ES-I3 (cell line): ENCODE results near the gene CYSRT1.

Experiments used
- H3K36me3 ChIP-seq: 2 replicates; pipeline ENCODE4 v1.6.1; 2013; ENCODE audit warnings: mild to moderate bottlenecking, low read length, control low read depth, moderate library complexity; ENCODE audit not compliant: insufficient read depth
- H3K4me1 ChIP-seq: 2 replicates; pipeline ENCODE4 v1.6.1; 2013; ENCODE audit warnings: mild to moderate bottlenecking, control low read depth, low read length; ENCODE audit not compliant: insufficient read depth
- H3K9ac ChIP-seq: 2 replicates; pipeline ENCODE4 v1.6.1; 2013; ENCODE audit warnings: low read depth, mild to moderate bottlenecking, low read length, moderate library complexity
- H3K9me3 ChIP-seq: 2 replicates; pipeline ENCODE4 v1.6.1; 2013; ENCODE audit warnings: mild to moderate bottlenecking, low read length, moderate library complexity; ENCODE audit not compliant: control insufficient read depth, insufficient read depth

Gene CYSRT1

GRCh38 chr9:137195525-137196220, 29.3 kb upstream of the CYSRT1 start:
- Histone ChIP-seq H3K36me3 (no peaks in the 10 kb centered on the region), H3K4me1 (no peaks in the 10 kb centered on the region; the same call in 1 of the 2 replicates), H3K9ac (no peak overlapping the region), H3K9me3 (no peaks in the 10 kb centered on the region)

GRCh38 chr9:137198051-137198901, 26.7 kb upstream of the CYSRT1 start:
- no peaks in the 10 kb centered on the region for H3K36me3 ChIP-seq
- no peaks in the 10 kb centered on the region; the same call in 1 of the 2 replicates for H3K4me1 ChIP-seq
- no peak overlapping the region for H3K9ac ChIP-seq
- no peaks in the 10 kb centered on the region for H3K9me3 ChIP-seq

GRCh38 chr9:137198902-137199283, 26.1 kb upstream of the CYSRT1 start:
- H3K9ac ChIP-seq: peak overlapping the region; percentile 32; the same call in 1 of the 2 replicates
- no peaks in the 10 kb centered on the region for H3K9me3 ChIP-seq
- peaks cover under 1% of the 10 kb centered on the region; the same call in 1 of the 2 replicates for H3K4me1 ChIP-seq
- H3K36me3 ChIP-seq: no peaks in the 10 kb centered on the region

GRCh38 chr9:137199411-137200121, 25.4 kb upstream of the CYSRT1 start:
- peak overlapping the region; percentile 32; the same call in 1 of the 2 replicates for H3K9ac ChIP-seq
- H3K36me3 ChIP-seq: no peaks in the 10 kb centered on the region
- H3K4me1 ChIP-seq: peaks cover 6% of the 10 kb centered on the region
- H3K9me3 ChIP-seq: no peaks in the 10 kb centered on the region

GRCh38 chr9:137200311-137201204, 24.4 kb upstream of the CYSRT1 start, which contains the start of gene TPRN:
Gene TPRN, minus strand, starts transcription at chr9:137200741. Its CDS starts 30 bp downstream, at chr9:137200711.
- Histone ChIP-seq H3K9me3 (no peaks in the 10 kb centered on the region), H3K9ac (peak within 1 kb of the TSS; percentile 69), H3K36me3 (no peaks in the 10 kb centered on the region), H3K4me1 (peaks cover 6% of the 10 kb centered on the region)

GRCh38 chr9:137201205-137201868, 23.6 kb upstream of the CYSRT1 start:
- Histone ChIP-seq H3K36me3 (no peaks in the 10 kb centered on the region), H3K9ac (peak overlapping the region; percentile 69), H3K4me1 (peaks cover 6% of the 10 kb centered on the region), H3K9me3 (no peaks in the 10 kb centered on the region)

GRCh38 chr9:137202966-137203365, 22.0 kb upstream of the CYSRT1 start:
- Histone ChIP-seq H3K9me3 (no peaks in the 10 kb centered on the region), H3K9ac (no peak overlapping the region), H3K4me1 (peaks cover 6% of the 10 kb centered on the region), H3K36me3 (no peaks in the 10 kb centered on the region; the same call in 1 of the 2 replicates)

- H3K9ac ChIP-seq: peak overlapping the region; percentile 73
- no peaks in the 10 kb centered on the region; the same call in 1 of the 2 replicates for H3K36me3 ChIP-seq
- peaks cover 6% of the 10 kb centered on the region for H3K4me1 ChIP-seq
- no peaks in the 10 kb centered on the region for H3K9me3 ChIP-seq
These were observed 20.2 kb upstream of the CYSRT1 start for GRCh38 chr9:137204731-137205125.

- H3K4me1 ChIP-seq: peaks cover 6% of the 10 kb centered on the region
- H3K9ac ChIP-seq: peak within 1 kb of the TSS; percentile 73
- no peaks in the 10 kb centered on the region for H3K9me3 ChIP-seq
- H3K36me3 ChIP-seq: no peaks in the 10 kb centered on the region; the same call in 1 of the 2 replicates
These were observed 19.6 kb upstream of the CYSRT1 start, which contains the start of the genes NDOR1 and TMEM203 for GRCh38 chr9:137205126-137206069. Gene NDOR1, plus strand, starts transcription at chr9:137205700. Its CDS starts 78 bp downstream, at chr9:137205778. Gene TMEM203, minus strand, starts transcription at chr9:137205648. Its CDS starts 234 bp downstream, at chr9:137205414.

- H3K9me3 ChIP-seq: no peaks in the 10 kb centered on the region
- peaks cover 6% of the 10 kb centered on the region for H3K4me1 ChIP-seq
- no peak overlapping the region; the same call in 1 of the 2 replicates for H3K9ac ChIP-seq
- H3K36me3 ChIP-seq: no peaks in the 10 kb centered on the region; the same call in 1 of the 2 replicates
These were observed 18.4 kb upstream of the CYSRT1 start for GRCh38 chr9:137206602-137207001.

- no peaks in the 10 kb centered on the region for H3K9me3 ChIP-seq
- H3K4me1 ChIP-seq: no peaks in the 10 kb centered on the region
- H3K36me3 ChIP-seq: no peaks in the 10 kb centered on the region; the same call in 1 of the 2 replicates
- no peak overlapping the region for H3K9ac ChIP-seq
These were observed 13.4 kb upstream of the CYSRT1 start for GRCh38 chr9:137211532-137211931.

GRCh38 chr9:137212520-137212919, 12.5 kb upstream of the CYSRT1 start:
- Histone ChIP-seq H3K9me3 (no peaks in the 10 kb centered on the region), H3K9ac (no peak overlapping the region), H3K4me1 (no peaks in the 10 kb centered on the region), H3K36me3 (no peaks in the 10 kb centered on the region)
